Stimulated activated CD4-positive, alpha-beta T cell treated with anti-CD3 and anti-CD28 coated beads, Interleukin-12 subunit alpha, Interleukin-12 subunit beta, amount 100 ng/mL, for 4 hours (primary cell): ENCODE results near the gene ZNF669.

Source experiments
- DNase-seq: peaks from one replicate; pipeline ENCODE4 v3.0.0-alpha.2; 2020

Gene ZNF669

DNA sequence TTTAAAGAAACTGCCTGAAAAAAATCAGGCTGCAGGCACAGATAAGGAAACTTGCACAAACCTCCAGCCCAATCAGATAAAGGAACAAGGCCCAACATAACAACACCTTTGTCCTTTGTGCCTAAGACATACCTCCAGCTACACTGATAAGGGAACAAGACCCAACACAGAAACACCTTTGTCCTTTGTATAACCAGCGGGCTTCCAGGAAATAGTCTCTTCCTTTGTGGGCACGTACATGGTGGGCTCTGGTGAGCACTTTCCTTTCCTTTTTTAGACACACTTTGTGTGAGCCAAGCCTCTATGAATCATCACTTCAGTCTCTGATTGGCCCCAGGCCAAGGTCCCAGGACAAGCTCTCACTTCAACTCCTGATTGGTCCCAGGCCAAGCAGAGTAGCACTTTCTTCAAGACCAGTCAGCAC lies 49.2 kb downstream of the ZNF669 start:
- DNase-seq, result no peak
